LNCaP clone FGC (cell line): ENCODE data around the gene HTR4.
A peak's percentile ranks its signal among the peaks of the same experiment; 100 is the strongest.

Experiments used
- DNase-seq: peaks from one replicate; pipeline ENCODE4 v3.0.0-alpha.2; 2011; ENCODE audit warnings: low read depth
- H3K4me3 ChIP-seq: 2 replicates; pipeline ENCODE4 v1.5.1; 2011; ENCODE audit warnings: mild to moderate bottlenecking, low read depth, low read length, control low read depth
- TF ChIP-seq, protein P1 (sequence below): IDR thresholded peaks from 2 replicates; pipeline ENCODE4 v1.5.1; 2012; ENCODE audit warnings: mild to moderate bottlenecking; ENCODE audit not compliant: control insufficient read depth, insufficient read depth; ENCODE audit errors: extremely low read depth

HTR4 gene

DNA sequence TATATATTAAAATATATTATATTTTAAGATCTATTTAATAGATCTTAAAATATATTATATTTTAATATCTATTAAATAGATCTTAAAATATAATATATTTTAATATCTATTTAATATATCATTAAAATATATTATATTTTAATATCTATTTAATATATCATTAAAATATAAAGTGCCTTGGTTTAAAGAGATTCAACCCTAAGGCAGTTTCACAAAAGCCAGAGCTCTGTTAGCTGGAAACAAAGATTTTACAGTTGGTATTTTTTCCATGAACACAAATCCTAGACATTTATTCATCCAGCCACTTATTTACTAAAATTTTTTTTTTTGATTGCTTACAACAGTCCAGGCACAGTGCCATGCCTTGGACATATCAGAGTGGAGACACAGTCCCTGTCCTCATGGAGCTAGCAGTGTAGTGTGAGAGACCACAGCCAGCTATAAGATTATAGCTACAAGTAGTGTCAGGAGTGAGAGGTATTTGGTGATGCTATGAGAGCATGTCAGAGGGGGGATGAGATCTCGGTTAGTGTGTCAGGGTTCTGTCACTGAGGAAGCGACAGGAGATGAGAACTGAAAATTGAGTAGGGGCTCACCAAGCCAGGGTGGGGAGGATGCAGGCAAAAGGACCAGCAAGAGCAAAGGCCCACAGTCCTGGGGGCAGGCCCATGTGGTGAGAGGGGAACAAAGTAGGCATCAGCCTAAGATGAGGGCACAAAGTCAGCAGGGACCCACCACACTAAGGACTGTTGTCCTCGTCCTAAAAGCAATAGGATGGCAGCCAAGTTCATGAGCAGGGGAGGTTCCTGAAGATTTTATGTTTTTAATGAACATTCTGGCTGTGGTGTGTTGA is 196.1 kb downstream of the HTR4 start:
- TF ChIP-seq, protein P1, sequence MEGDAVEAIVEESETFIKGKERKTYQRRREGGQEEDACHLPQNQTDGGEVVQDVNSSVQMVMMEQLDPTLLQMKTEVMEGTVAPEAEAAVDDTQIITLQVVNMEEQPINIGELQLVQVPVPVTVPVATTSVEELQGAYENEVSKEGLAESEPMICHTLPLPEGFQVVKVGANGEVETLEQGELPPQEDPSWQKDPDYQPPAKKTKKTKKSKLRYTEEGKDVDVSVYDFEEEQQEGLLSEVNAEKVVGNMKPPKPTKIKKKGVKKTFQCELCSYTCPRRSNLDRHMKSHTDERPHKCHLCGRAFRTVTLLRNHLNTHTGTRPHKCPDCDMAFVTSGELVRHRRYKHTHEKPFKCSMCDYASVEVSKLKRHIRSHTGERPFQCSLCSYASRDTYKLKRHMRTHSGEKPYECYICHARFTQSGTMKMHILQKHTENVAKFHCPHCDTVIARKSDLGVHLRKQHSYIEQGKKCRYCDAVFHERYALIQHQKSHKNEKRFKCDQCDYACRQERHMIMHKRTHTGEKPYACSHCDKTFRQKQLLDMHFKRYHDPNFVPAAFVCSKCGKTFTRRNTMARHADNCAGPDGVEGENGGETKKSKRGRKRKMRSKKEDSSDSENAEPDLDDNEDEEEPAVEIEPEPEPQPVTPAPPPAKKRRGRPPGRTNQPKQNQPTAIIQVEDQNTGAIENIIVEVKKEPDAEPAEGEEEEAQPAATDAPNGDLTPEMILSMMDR = no peak
- no peak for DNase-seq
- H3K4me3 ChIP-seq = no peak overlapping the region

DNA sequence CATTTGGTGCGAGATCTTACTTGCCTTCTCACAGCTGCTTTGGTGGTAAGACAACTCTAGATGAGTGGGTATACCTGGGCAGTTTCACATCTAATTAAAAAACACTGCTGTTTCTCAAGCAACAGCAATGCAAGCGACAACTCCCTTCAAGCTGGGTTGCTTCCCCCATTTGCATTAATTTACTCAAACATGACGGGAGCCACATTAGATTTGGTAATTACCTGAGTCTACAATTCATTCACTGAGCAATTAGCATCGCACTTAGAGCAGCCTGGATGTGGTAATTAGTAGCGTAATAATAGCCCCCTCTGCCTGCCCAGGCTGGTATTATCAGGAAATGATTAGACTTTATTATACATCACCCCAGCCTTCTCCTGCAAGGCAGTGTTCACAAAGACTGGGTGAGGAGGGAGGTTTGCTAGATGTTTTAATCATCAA is 197.1 kb downstream of the HTR4 start:
- H3K4me3 ChIP-seq = no peak overlapping the region
- DNase-seq = no peak
- TF ChIP-seq, protein P1 = peak; percentile 63

DNA sequence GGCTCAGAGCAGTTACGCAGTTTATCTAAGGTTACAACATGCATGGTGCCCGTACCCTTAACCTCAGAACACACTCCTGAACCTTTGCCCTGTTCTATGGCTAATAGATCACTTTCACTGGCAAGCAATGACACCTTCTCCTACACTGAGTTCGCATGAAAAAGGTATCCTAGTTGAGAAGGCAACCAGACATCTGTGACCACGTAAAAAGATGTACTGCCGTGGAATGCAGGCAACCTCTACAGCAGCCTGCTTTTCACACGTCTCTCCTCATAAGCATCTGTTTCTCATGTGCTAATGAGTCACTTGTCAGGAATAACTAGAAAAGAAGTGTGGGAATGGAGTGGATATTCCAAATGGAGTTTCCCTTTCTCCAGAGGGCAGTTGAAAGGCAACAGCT is 199.1 kb downstream of the HTR4 start:
- TF ChIP-seq, protein P1 = no peak
- no peak for DNase-seq
- no peak overlapping the region for H3K4me3 ChIP-seq

DNA sequence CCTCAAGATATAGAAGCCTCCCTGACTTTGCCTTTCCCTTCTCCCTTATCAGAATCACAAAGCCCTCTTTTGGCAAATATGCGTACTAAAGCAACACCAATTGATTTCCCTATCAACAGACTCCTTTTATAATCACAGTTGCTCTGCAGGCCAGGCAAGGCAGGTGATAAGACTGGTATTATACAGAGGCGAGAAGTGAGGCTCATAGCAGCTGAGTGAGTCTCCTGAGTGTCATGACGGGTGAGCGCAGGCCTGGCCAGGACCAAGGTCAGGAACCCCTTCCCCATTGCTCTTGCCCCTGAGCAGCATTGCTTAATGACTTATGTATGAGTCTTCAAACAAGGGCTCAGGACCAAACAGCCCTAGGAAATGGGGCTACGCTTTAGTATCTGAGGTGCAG is 199.8 kb downstream of the HTR4 start:
- DNase-seq = no peak

DNA sequence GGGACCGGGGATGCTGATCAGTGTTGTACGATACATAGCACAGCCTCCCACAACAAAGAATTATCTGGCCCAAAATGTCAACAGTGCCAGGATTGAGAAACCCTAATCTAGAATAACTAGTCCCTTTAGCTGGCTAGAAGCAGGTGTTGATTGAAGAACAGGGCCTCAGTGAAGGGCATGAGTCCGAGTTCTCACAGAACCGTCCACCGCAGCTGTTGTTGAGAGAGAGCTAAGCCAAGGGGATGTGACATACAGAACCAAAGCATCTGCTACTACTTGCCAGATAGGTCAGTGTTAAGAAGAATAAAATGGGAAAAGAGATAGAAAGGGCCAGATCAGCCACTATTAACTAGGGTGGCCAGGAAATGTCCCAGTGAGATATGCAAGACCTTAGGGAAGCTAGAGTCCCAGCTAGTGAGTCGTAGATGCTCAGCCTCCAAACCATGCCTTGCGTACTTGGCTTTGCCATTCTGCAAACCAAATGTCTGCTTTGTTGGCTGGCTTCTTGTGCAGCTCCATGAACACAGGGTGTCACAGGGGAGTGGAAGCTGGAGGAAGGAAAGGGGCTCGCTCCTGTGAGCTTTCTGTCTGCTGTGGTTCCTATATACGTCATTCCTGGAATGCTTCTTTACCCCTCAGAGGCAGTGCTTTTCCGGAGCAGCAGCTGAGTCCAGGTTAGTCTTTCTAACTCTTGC is 201.7 kb downstream of the HTR4 start:
- TF ChIP-seq, protein P1 = no peak
- H3K4me3 ChIP-seq = no peak overlapping the region
- no peak for DNase-seq

More for the DNA sequence above, 199.8 kb downstream of the HTR4 start:
- H3K4me3 ChIP-seq = no peak overlapping the region
- TF ChIP-seq, protein P1 = no peak

DNA sequence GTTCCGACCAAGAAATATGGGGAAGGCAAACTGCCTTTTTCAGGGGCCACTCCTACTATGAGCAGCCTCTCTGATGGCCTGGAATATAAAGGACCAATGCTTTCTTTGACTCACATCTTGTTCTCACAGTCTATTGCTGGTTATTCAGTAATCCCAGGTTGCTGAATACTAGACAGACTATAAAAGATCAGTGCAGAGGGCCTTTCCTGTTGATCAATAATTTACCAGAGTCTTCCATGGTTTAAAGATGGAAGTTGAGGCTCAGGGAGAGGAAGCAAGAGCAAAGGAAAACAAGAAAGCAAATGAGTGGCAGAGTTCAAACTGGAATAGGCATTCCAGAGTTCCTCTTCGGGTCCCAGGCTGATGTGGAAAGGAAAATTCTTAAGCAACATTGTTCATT is 207.7 kb downstream of the HTR4 start:
- DNase-seq = no peak
- TF ChIP-seq, protein P1 = no peak
- H3K4me3 ChIP-seq = no peak overlapping the region
